Measurements from ENCODE around the gene PNMA8A. TPM values are rescaled to one million over a fixed set of nuclear protein-coding genes. Genes with fewer than 3 reads are reported as not detected.
A peak's percentile ranks its signal among the peaks of the same experiment; 100 is the strongest.

Gene PNMA8A, protein sequence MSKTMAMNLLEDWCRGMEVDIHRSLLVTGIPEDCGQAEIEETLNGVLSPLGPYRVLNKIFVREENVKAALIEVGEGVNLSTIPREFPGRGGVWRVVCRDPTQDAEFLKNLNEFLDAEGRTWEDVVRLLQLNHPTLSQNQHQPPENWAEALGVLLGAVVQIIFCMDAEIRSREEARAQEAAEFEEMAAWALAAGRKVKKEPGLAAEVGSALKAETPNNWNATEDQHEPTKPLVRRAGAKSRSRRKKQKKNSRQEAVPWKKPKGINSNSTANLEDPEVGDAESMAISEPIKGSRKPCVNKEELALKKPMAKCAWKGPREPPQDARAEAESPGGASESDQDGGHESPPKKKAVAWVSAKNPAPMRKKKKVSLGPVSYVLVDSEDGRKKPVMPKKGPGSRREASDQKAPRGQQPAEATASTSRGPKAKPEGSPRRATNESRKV
- total RNA-seq: 8.4 TPM
- long read RNA-seq, partial matches to known transcripts: 2 of 4 reads
- long read RNA-seq, other reads (novel, unspliced or antisense): 2 of 4 reads

GRCh38 chr19:46471116-46471733, at the start of gene PNMA8A:
TSS of gene PNMA8A (minus strand) at chr19:46471563. CDS start at chr19:46471035, 528 bp downstream.
- Histone ChIP-seq H3K36me3 (no peaks in the 10 kb centered on the region), H3K27ac (replicated peaks) (peak within 1 kb of the TSS; percentile 78), H3K27me3 (ENCODE audit: low read depth) (peaks cover 36% of the 10 kb centered on the region), H3K4me3 (peak within 1 kb of the TSS; percentile 69), H3K4me1 (peaks cover 14% of the 10 kb centered on the region), H3K9me3 (replicated peaks) (no peaks in the 10 kb centered on the region)
- intact Hi-C loops (cut with micrococcal nuclease): no loop called here
- peak; percentile 74 for DNase-seq
- TF ChIP-seq CTCF (IDR thresholded peaks at IDR 0.05; ENCODE audit: borderline replicate concordance): no peak

GRCh38 chr19:46520616-46521015, 49.3 kb upstream of the PNMA8A start:
- Histone ChIP-seq H3K27me3 (ENCODE audit: low read depth) (peaks cover 2% of the 10 kb centered on the region), H3K4me3 (no peak overlapping the region), H3K9me3 (replicated peaks) (peaks cover 11% of the 10 kb centered on the region), H3K4me1 (no peaks in the 10 kb centered on the region), H3K36me3 (no peaks in the 10 kb centered on the region), H3K27ac (replicated peaks) (no peak overlapping the region)
- DNase-seq: no peak
- intact Hi-C loops (cut with micrococcal nuclease): no loop called here
- TF ChIP-seq CTCF (IDR thresholded peaks at IDR 0.05; ENCODE audit: borderline replicate concordance): no peak

GRCh38 chr19:46517471-46517870, 46.1 kb upstream of the PNMA8A start:
- peaks cover 21% of the 10 kb centered on the region for H3K27me3 ChIP-seq (ENCODE audit: low read depth)
- no peak for DNase-seq
- no peak overlapping the region for H3K27ac ChIP-seq (replicated peaks)
- no peak for TF ChIP-seq CTCF (IDR thresholded peaks at IDR 0.05; ENCODE audit: borderline replicate concordance)
- H3K36me3 ChIP-seq: no peaks in the 10 kb centered on the region
- H3K4me3 ChIP-seq: no peak overlapping the region
- peaks cover 7% of the 10 kb centered on the region for H3K4me1 ChIP-seq
- H3K9me3 ChIP-seq (replicated peaks): no peaks in the 10 kb centered on the region
- intact Hi-C loops (cut with micrococcal nuclease): loop anchor here (10.0 kb wide), 1 partner anchor 123 kb away; no protein-coding TSS in a partner anchor

DNA sequence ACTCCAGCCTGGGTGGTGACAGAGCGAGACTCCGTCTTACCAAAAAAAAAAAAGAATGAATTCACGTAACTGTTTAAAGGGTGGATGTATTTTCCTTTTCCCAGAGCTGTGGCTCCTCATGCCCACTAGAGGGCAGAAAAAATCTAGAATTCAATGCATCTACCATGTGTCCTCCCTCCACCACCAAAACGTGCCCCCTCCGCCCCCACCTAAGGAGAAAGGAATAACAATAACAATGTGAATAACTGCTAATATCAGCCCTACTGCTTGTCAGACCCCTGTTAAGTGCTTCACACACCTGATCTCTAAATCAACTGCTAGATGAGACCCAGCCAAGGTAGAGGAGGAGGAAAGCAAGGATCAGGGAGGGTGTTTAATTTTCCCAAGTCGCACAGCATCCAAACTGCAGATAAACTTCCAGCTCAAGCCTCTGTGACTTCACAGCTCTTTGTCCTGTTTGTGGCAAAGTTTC, 44.6 kb upstream of the PNMA8A start:
- no peak for DNase-seq

More for the DNA sequence above, 44.6 kb upstream of the PNMA8A start:
- intact Hi-C loops (cut with micrococcal nuclease): loop anchor here (10.0 kb wide), 1 partner anchor 121 kb away; no protein-coding TSS in a partner anchor
- H3K36me3 ChIP-seq: no peaks in the 10 kb centered on the region
- H3K4me1 ChIP-seq: peaks cover 7% of the 10 kb centered on the region
- H3K27me3 ChIP-seq (ENCODE audit: low read depth): peaks cover 21% of the 10 kb centered on the region
- H3K4me3 ChIP-seq: no peak overlapping the region
- peaks cover 11% of the 10 kb centered on the region for H3K9me3 ChIP-seq (replicated peaks)
- no peak overlapping the region for H3K27ac ChIP-seq (replicated peaks)
- TF ChIP-seq CTCF (IDR thresholded peaks at IDR 0.05; ENCODE audit: borderline replicate concordance): peak; percentile 71
